ENCODE results near the gene LIPE. TPM values are rescaled to one million over a fixed set of nuclear protein-coding genes. Genes with fewer than 3 reads are reported as not detected.
A peak's percentile ranks its signal among the peaks of the same experiment; 100 is the strongest.

LIPE gene
- total RNA-seq, 4 donors from 2014 or later: 491 to 3,641 (median 1,025) TPM

DNA sequence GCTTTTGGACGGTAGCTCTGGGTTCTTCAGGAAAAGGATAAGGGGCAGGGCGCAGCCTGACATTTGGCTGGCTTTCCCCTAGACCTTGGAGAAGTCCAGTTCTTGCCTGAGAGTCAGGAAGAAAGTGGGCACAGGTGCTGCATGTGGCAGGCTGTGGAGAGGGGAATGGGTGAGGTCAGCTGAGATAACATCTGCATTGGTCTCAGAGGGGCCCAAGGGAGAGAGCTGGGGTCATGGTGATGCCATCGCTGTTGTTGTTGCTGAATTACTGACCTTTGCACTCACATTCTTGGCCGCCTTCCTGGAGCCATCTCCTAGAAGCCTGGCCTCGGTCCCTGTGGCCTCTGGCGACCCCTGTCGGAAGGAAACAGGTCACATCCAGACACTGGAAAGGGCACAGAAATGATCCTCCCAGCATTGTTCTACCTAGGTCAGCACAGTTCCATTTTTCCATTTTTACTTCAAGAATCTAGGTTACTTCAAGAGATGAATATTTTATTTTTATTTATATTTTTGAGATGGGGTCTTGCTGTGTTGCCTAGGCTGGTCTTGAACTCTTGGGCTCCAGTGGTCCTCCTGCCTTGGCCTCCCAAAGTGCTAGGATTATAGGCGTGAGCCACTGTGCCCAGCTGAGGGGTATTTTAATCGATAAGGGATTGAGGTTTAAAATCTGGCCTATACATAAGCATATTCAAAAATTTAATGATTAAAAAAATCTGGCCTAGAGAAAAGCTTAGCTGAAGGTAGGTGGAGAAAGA lies 6.5 kb upstream of the LIPE start:
- no peak for DNase-seq (ENCODE audit: low spot score)
- TF ChIP-seq, protein P1, sequence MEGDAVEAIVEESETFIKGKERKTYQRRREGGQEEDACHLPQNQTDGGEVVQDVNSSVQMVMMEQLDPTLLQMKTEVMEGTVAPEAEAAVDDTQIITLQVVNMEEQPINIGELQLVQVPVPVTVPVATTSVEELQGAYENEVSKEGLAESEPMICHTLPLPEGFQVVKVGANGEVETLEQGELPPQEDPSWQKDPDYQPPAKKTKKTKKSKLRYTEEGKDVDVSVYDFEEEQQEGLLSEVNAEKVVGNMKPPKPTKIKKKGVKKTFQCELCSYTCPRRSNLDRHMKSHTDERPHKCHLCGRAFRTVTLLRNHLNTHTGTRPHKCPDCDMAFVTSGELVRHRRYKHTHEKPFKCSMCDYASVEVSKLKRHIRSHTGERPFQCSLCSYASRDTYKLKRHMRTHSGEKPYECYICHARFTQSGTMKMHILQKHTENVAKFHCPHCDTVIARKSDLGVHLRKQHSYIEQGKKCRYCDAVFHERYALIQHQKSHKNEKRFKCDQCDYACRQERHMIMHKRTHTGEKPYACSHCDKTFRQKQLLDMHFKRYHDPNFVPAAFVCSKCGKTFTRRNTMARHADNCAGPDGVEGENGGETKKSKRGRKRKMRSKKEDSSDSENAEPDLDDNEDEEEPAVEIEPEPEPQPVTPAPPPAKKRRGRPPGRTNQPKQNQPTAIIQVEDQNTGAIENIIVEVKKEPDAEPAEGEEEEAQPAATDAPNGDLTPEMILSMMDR (IDR thresholded peaks at IDR 0.05): no peak
- peak; percentile 67 for ATAC-seq (ENCODE audit: low FRiP score)

DNA sequence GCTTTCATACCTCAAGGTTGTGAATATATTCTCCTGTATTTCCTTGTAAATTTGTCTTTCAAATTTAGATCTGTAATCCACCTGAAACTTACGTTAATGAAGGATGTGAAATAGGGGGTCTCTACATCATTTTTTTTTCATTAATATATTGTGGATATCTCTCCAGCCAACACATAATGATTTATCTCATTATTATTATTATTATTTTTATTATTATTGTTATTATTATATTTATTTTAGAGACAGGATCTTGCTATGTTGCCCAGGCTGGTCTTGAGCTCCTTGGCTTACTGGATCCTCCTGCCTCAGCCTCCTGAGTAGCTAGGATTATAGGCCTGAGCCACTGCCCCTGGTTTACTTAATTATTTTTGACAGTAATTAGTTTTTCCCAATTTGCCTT lies 4.3 kb upstream of the LIPE start:
- ATAC-seq (ENCODE audit: low FRiP score): no peak
- TF ChIP-seq, protein P1 (IDR thresholded peaks at IDR 0.05): no peak
- DNase-seq (ENCODE audit: low spot score): no peak

DNA sequence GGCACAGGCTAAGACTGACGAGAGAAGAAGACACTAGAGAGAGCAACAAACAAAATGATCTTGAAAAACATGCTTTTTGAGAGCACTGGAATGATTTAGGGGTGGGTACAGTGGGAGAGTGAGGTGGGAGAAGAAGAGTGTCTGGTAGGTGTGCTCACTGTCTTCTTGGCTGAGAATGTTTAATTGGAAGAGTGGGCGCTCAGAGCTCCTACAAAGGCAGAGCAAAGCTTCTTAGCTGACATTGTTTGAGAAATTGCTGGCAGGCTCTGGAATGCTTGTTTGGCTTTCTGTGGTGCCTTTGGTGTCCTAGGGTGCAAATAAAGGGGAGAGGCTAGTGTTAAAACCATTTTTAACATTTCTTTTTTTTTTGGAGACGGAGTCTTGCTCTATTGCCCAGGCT lies 1.5 kb upstream of the LIPE start:
- TF ChIP-seq, protein P1 (IDR thresholded peaks at IDR 0.05): no peak
- no peak for DNase-seq (ENCODE audit: low spot score)
- ATAC-seq (ENCODE audit: low FRiP score): no peak

DNA sequence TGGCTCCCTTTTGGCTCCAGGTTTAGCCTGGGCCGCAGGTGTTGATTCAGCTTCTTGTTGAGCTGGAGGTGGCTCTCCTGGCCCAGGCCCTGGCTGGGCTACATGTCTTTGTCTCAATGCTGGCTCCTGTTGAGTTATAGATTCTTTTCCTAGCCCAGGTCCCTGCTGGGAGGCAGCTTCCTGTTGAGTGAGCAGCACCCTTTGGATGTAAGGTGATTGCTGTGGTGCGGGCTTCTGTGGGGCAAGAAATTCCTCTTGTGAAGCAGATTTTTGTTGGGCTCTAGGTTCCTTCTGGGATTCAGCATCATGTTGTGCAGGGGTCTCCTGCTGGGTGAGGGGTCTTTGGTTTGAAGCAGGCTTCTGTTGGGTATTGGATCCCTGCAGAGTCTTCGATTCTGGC lies 545 bp downstream of the LIPE start:
- ATAC-seq (ENCODE audit: low FRiP score) (no peak), DNase-seq (ENCODE audit: low spot score) (no peak)
- TF ChIP-seq, protein P1 (IDR thresholded peaks at IDR 0.05): no peak

DNA sequence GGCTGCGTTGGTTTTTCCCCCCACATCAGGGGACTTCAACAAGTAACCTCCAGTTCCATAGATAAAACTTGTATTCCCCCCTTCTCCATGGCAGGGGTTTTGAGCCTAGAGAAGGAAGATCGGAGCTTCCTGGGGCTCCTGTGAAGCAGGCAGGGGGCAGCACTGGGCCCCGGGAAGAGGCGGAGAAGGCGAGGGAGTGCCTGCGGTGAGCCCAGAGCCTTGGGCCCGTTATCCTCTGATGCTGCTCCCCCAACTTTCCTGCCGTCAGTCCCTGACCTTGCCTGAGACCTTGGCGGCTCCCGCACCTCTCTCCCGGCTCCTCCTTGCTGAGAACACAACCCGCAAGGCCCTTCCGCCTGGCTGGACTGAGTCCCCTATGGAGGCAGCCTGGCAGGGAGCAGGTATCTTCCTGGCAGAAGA lies 2.5 kb downstream of the LIPE start:
- ATAC-seq (ENCODE audit: low FRiP score) (no peak), DNase-seq (ENCODE audit: low spot score) (no peak)

DNA sequence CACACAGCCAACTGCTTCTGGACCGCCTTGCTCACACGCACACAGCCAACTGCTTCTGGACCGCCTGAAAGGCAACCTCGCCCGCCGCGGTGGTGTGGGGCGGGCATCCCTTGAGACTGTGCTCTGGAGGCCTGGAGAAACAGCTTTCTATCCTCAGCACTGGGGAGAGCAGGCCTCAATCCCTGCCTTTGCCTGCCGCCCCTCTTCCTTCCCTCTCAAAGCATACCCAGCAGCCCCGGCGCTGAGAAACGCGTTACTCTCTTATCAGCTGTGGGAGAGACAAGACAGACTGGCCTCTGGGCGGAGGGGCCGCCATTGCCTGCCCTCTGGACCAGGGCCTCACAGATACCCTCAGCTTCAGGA lies 2.9 kb downstream of the LIPE start:
- DNase-seq (ENCODE audit: low spot score) (no peak), ATAC-seq (ENCODE audit: low FRiP score) (no peak)
- TF ChIP-seq, protein P1 (IDR thresholded peaks at IDR 0.05): no peak

More for the DNA sequence above, 2.5 kb downstream of the LIPE start:
- TF ChIP-seq, protein P1 (IDR thresholded peaks at IDR 0.05): no peak
